HG03108 (cell line): ENCODE measurements around the gene C11orf68.
A peak's percentile ranks its signal among the peaks of the same experiment; 100 is the strongest.

ENCODE experiments used
- ATAC-seq: cut with Tn5 transposase; IDR thresholded peaks from one replicate; pipeline ENCODE4 v1.9.1; 2021; ENCODE audit warnings: moderate library complexity; ENCODE audit not compliant: unreplicated experiment

The C11orf68 gene

DNA sequence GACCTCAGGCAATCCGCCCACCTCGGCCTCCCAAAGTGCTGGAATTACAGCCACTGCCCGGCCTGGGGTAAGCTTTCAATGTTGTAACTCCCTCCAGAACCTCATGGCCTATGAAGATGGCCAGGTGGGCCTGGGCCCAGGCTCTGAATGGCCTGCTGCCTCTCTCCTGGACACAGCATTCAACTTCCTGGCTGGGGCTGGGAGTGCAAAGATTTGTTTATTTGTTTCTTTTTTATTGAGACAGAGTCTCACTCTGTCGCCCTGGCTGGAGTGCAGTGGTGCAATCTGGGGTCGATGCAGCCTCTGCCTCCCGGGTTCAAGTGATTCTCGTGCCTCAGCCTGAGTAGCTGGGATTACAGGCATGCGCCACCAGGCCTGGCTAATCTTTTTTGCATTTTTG lies 25.9 kb upstream of the C11orf68 start:
- no peak for ATAC-seq

GRCh38 chr11:65944191-65944590 lies 25.3 kb upstream of the C11orf68 start:
- no peak for ATAC-seq

- no peak for ATAC-seq
These were observed 23.7 kb upstream of the C11orf68 start for GRCh38 chr11:65942531-65942930.

DNA sequence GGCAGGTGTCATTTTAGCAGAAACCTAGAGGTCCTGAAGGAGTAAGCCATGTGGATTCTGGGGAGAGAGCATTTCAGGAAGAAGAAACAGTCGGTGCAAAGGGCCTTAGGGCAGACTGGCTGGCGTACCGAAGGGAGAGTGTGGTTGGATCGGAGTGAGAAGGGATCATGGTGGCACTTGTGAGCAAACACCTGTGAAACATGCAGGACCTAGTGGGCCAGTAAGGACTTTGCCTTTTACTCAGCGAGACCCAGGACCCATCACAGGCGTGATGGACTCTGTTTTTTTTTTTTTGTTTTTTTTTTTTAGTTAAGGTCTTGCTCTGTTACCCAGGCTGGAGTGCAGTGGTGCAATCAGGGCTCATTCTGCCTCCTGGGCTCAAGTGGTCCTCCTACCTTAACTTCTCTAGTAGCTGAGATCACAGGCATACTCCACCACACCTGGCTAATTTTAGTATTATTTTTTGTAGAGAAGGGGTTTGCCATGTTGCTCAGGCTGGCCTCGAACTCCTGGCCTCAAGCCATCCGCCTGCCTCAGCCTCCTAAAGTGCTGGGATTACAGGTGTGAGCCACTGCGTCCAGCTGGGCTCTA lies 23.0 kb upstream of the C11orf68 start:
- no peak for ATAC-seq

DNA sequence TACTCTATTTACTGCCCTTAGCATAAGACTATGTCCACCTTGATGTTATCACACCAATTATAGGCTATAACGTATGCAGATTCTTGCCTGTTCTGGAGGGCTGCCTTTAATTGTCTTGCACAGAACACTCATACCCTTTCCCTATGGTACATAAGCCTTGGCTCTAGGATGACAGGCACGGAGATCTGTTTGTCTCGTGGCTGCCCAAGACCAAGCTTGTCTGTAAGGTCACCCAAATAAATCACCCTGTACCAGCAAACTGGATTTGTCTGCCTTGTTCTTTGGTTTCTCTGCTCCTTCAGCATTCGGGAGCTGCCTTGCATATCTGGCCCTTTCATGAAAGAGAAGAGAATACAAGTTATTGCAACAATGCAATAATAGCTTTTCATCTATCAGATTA lies 18.9 kb upstream of the C11orf68 start:
- ATAC-seq, result no peak

- no peak for ATAC-seq
These were observed 15.2 kb upstream of the C11orf68 start for GRCh38 chr11:65934014-65934413.

GRCh38 chr11:65932558-65932919 lies 13.7 kb upstream of the C11orf68 start:
- ATAC-seq, result no peak

- ATAC-seq, result no peak
These were observed 13.1 kb upstream of the C11orf68 start for GRCh38 chr11:65931773-65932557.

DNA sequence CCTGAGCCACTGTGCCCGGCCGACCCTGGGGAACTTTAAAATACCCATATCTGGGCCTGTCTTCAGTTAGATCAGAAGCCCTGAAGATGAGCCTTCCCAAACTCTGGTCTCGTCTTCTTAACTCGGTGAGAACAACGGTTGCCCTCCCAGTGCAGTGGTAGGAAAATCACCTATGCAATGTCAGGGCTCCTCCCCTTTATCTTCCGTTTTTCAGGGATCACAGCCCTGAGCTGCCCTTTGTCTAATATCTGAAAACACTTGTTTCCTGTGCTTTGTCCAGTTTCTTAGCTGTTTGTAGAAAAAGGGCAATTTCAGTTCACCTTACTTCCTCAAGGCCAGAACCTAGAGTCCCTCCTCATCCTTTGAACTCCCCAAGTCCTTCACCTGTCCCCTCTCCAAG lies 9.8 kb upstream of the C11orf68 start:
- ATAC-seq, result no peak

- ATAC-seq, result peak; percentile 81
These were observed 9.1 kb upstream of the C11orf68 start for GRCh38 chr11:65927904-65928397.

DNA sequence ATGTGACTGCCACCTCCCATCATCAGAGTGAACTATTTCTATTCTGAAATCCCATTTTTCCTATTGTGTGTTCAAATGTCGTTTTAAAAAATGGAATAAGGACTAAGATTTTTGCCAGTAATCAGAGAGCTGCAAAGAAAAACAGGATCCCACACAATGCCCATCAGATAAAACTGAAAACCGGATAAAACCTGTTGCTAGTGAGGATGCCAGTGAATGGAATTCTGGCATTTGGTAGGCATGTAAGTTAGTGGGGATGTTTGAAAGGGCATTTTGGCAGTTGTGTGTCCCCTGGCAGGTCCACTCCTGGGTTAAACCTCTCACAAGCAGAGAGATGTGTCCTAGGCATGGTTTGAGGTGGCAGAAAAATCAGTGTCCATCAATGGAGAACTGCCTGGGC lies 6.5 kb upstream of the C11orf68 start:
- no peak for ATAC-seq

GRCh38 chr11:65922565-65922964 lies 3.7 kb upstream of the C11orf68 start:
- no peak for ATAC-seq

- ATAC-seq, result no peak
These were observed 3.0 kb upstream of the C11orf68 start for GRCh38 chr11:65921876-65922275.

- no peak for ATAC-seq
These were observed 2.2 kb upstream of the C11orf68 start for GRCh38 chr11:65921033-65921555.

DNA sequence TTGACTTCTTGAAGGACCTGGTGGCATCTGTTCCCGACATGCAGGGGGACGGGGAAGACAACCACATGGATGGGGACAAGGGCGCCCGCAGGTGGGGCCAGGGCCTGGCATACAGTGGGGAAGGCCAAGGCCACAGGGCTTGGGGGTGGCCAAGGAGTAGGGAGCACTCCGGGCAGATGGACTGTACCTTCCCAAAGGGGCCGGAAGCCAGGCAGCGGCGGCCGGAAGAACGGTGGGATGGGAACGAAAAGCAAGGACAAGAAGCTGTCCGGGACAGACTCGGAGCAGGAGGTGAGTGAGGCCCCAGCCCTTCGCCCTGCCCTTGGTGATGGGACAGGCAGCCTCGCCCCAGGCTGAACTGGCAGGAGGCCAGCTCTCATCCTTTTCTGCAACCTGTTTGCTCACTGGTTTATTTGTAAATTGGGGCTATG lies 1.5 kb upstream of the C11orf68 start:
- no peak for ATAC-seq

DNA sequence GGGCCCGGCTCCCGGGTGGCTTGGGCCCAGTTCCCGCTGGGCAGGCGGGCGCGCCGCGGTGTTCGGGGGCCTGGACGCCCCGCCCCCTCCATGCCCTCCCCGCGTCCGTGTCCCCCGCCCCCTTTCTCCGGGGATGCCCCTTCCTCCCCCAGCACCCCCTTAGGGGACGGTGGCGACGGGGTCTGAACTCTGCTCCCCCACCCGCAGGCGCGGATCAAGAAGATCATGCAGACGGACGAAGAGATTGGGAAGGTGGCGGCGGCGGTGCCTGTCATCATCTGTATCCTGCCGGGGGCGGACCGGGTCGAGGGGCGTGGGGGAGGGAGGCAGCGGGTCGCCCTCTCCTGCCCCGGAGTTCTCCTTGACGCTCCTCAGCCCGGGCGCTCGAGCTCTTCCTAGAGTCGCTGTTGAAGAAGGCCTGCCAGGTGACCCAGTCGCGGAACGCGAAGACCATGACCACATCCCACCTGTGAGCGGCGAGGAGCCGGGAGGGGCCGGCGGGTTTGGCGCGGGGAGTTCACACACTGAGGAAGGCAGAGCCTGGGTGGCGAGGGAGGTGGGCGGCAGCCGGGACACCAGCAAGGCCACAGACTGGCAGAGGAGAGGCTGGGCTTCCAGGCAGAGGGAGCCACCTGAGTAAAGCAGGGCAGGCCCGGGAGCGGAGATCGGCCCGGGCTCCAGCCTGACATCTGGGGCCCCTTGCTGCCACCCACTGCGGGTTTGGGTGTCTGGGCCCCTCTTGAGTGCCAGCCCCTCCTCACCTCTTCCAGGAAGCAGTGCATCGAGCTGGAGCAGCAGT lies 910 bp upstream of the C11orf68 start:
- ATAC-seq, result peak; percentile 32

- ATAC-seq, result peak; percentile 85
These were observed 295 bp upstream of the C11orf68 start, which contains the start of gene DRAP1 for GRCh38 chr11:65919141-65919572. Gene DRAP1, plus strand, starts transcription at chr11:65919426. Its CDS starts 76 bp downstream, at chr11:65919502.

DNA sequence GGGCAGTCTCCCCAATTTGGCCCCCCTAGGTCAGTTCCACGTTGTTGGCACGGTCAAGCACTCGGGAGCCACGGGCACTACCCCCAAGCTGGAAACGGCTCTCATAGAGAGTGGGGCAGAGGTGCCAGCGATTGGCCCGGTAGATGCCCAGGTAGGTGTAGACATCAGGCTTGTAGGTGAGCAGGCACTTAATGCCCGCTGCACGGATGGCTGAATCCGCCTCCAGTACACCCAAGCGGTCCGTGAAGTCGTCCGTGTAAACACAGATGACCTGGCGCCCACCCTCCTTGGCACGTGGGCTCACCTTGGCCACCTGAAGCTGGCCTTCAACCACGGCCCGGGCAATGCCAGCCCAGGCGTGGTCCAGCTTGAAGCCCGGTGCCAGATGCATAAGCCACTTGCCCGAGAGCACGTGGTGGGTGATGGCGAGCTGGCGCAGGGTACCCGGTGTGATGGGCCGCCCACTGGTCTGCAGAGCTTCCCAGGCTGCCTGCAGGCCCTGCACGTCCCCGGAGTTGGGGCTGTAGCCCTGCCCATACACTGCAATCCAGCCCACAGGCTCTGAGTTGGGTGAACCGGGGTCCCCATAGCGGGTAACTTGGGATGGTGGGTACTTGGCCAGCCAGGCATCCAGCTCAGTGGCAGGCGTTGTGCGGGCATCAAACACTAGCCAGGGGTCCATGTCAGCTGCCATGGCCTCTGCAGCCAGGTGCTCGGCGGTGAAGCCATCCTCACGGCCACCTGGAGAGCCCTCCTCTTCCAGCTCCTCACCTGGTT lies 1.2 kb downstream of the C11orf68 start:
- no peak for ATAC-seq

- ATAC-seq, result no peak
These were observed 1.8 kb downstream of the C11orf68 start for GRCh38 chr11:65917077-65917433.

DNA sequence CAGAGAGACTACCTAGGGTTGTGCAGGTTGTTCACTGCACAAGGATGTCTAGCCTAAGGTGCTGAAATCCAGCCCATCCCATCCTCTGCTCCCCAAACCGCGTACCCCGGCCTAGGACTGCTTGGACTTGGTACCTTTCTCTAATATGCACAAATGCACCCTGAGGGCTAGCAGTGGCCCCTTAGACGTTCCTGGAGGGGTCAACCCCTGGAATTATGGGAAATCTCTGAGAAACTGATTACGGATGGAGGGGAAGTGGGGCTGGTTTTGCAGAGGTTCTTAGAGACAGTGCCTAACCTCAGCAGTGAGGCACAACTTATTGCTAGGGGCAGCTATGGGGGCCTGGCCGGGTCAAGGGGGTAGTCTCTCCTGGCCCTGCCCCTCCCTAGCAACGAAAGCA lies 2.5 kb downstream of the C11orf68 start:
- no peak for ATAC-seq

DNA sequence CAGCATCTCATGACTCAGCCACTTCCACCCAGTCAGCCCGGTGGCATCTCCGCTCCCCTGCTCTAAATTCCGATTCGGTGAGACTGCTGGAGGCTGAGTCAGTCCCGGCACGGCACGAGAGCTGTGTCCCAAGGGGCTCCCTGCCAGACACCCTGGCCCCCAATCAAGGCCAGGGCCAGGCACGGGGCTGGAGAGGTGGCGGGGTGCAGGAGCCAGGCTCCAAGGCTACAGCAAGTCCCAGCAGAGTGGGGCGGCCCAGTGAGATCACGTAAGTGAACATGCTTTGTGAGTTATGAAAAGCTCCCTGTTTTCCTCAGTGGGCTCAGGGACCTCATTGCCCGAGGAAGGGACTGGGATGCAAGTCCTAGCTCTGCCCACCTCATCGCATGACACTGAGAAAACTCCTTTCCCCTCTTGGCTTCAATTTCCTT lies 3.0 kb downstream of the C11orf68 start:
- no peak for ATAC-seq
